Measurements from ENCODE around the gene NOTO.

NOTO gene

GRCh38 chr2:73258913-73259215, 56.5 kb downstream of the NOTO start:
- no peak for DNase-seq

GRCh38 chr2:73259276-73259675, 56.9 kb downstream of the NOTO start:
- DNase-seq: no peak

GRCh38 chr2:73259704-73260337, 57.4 kb downstream of the NOTO start:
- no peak for DNase-seq

- DNase-seq: no peak
These were observed 58.1 kb downstream of the NOTO start for GRCh38 chr2:73260338-73260984.

Data from activated CD8-positive, alpha-beta memory T cell treated with anti-CD3 and anti-CD28 coated beads for 24 hours (primary cell).